IMR-90 (cell line): ENCODE measurements around the gene ZNF485. TPM values are rescaled to one million over a fixed set of nuclear protein-coding genes. Genes with fewer than 3 reads are reported as not detected.

Source experiments
- ATAC-seq: fragments of 200-7000 bp; cut with Tn5 transposase; 2 replicates; pipeline ENCODE4 v1.9.1; 2020; ENCODE audit warnings: low read depth, mild to moderate bottlenecking, moderate library complexity
- BruUV-seq: library from RNA; stranded (reverse); fragments of 400-500 nt; replicated peaks from 2 replicates; lab custom pipeline; 2021; lab: Mats Ljungman, UMichigan
- CTCF ChIA-PET: fragments of 300-600 bp; formaldehyde crosslinking; extraction: SDS; loops from one replicate; lab custom pipeline; 2021; ENCODE audit warnings: antibody characterized with exemption; lab: Yijun Ruan, JAX
- POLR2A ChIA-PET: fragments of 300-600 bp; sonication (Branson Sonifier 250); formaldehyde crosslinking; loops from one replicate; lab custom pipeline; 2022; ENCODE audit warnings: antibody characterized with exemption; ENCODE audit not compliant: unreplicated experiment; lab: Charles Lee
- DNase-seq: peaks from one replicate; pipeline ENCODE4 v3.0.0; 2013
- H2AFZ ChIP-seq: replicated peaks from 2 replicates; pipeline ENCODE3; 2013; ENCODE audit warnings: low read length, mild to moderate bottlenecking; ENCODE audit not compliant: poor library complexity
- H2AK5ac ChIP-seq: 2 replicates; pipeline ENCODE4 v1.6.1; 2013; ENCODE audit warnings: low read depth, low read length, inconsistent platforms
- H2AK9ac ChIP-seq: replicated peaks from 2 replicates; pipeline ENCODE3; 2013; ENCODE audit warnings: mild to moderate bottlenecking, low read depth, low read length, moderate library complexity; ENCODE audit not compliant: poor library complexity
- H2BK120ac ChIP-seq: 2 replicates; pipeline ENCODE4 v1.6.1; 2013; ENCODE audit warnings: low read depth, low read length, inconsistent platforms
- H2BK15ac ChIP-seq: 3 replicates; pipeline ENCODE4 v1.6.1; 2013; ENCODE audit warnings: low read depth, low read length, inconsistent platforms
- H2BK20ac ChIP-seq: 2 replicates; pipeline ENCODE4 v1.6.1; 2013; ENCODE audit warnings: low read depth, mild to moderate bottlenecking, inconsistent platforms, low read length, moderate library complexity
- H2BK5ac ChIP-seq: 2 replicates; pipeline ENCODE4 v1.6.1; 2013; ENCODE audit warnings: mild to moderate bottlenecking, low read depth, low read length, inconsistent platforms; ENCODE audit not compliant: poor library complexity, severe bottlenecking
- H3K14ac ChIP-seq: replicated peaks from 2 replicates; pipeline ENCODE4 v1.6.1; 2013; ENCODE audit warnings: low read depth, low read length, inconsistent platforms
- H3K18ac ChIP-seq: 2 replicates; pipeline ENCODE4 v1.6.1; 2013; ENCODE audit warnings: low read depth, low read length, control low read depth
- H3K23ac ChIP-seq: 2 replicates; pipeline ENCODE4 v1.6.1; 2013; ENCODE audit warnings: low read depth, low read length, inconsistent platforms
- H3K27ac ChIP-seq: 2 replicates; pipeline ENCODE4 v1.5.1; 2013; ENCODE audit warnings: mild to moderate bottlenecking, control low read depth, low read length; ENCODE audit not compliant: insufficient read depth
- H3K27me3 ChIP-seq: 2 replicates; pipeline ENCODE4 v1.6.1; 2013; ENCODE audit warnings: low read length; ENCODE audit not compliant: control insufficient read depth, insufficient read depth
- H3K36me3 ChIP-seq: 2 replicates; pipeline ENCODE4 v1.6.1; 2013; ENCODE audit warnings: low read length, mixed read lengths; ENCODE audit not compliant: control insufficient read depth, insufficient read depth
- H3K4ac ChIP-seq: 2 replicates; pipeline ENCODE4 v1.6.1; 2013; ENCODE audit warnings: low read depth, low read length, inconsistent platforms
- H3K4me1 ChIP-seq: 2 replicates; pipeline ENCODE4 v1.6.1; 2013; ENCODE audit warnings: low read length, mixed read lengths; ENCODE audit not compliant: control insufficient read depth, insufficient read depth
- H3K4me2 ChIP-seq: 2 replicates; pipeline ENCODE4 v1.6.1; 2013; ENCODE audit warnings: low read depth, mild to moderate bottlenecking, control low read depth, low read length, moderate library complexity
- H3K4me3 ChIP-seq: 2 replicates; pipeline ENCODE4 v1.5.1; 2013; ENCODE audit warnings: low read depth, mild to moderate bottlenecking, control low read depth, low read length, moderate library complexity; ENCODE audit not compliant: insufficient read depth
- H3K56ac ChIP-seq: 2 replicates; pipeline ENCODE4 v1.6.1; 2013; ENCODE audit warnings: low read length, inconsistent platforms; ENCODE audit not compliant: insufficient read depth; ENCODE audit errors: extremely low read depth
- H3K79me1 ChIP-seq, 2 experiments: 2 replicates each; pipeline ENCODE4 v1.6.1; 2013; ENCODE audit warnings: low read length in 2 of 2, inconsistent platforms in 1 of 2, low read depth in 1 of 2
- H3K9ac ChIP-seq: 2 replicates; pipeline ENCODE4 v1.6.1; 2013; ENCODE audit warnings: low read depth, low read length, control low read depth
- H3K9me1 ChIP-seq: 2 replicates; pipeline ENCODE4 v1.6.1; 2013; ENCODE audit warnings: low read length, inconsistent platforms; ENCODE audit not compliant: insufficient read depth
- H3K9me3 ChIP-seq: 2 replicates; pipeline ENCODE4 v1.6.1; 2013; ENCODE audit warnings: low read length; ENCODE audit not compliant: control insufficient read depth, insufficient read depth
- H4K20me1 ChIP-seq: 2 replicates; pipeline ENCODE4 v1.6.1; 2013; ENCODE audit warnings: low read length, inconsistent platforms; ENCODE audit not compliant: insufficient read depth
- H4K5ac ChIP-seq: 2 replicates; pipeline ENCODE4 v1.6.1; 2013; ENCODE audit warnings: mild to moderate bottlenecking, low read depth, low read length, control low read depth
- H4K8ac ChIP-seq, 2 experiments: 2 replicates each; pipeline ENCODE4 v1.6.1; 2013; ENCODE audit warnings: low read depth in 2 of 2, low read length in 2 of 2, control low read depth in 1 of 2, inconsistent platforms in 1 of 2
- H4K91ac ChIP-seq: 2 replicates; pipeline ENCODE4 v1.6.1; 2013; ENCODE audit warnings: low read depth, low read length, inconsistent platforms; ENCODE audit not compliant: insufficient read depth
- BHLHE40 ChIP-seq: fragments of 150-350 bp; IDR thresholded peaks from 2 replicates; pipeline ENCODE4 v1.6.1; 2016; ENCODE audit warnings: mild to moderate bottlenecking, low read depth, low read length
- CEBPB ChIP-seq: IDR thresholded peaks from 2 replicates; pipeline ENCODE4 v1.6.1; 2012; ENCODE audit warnings: low read depth, low read length, improper control_type of control experiment
- CHD1 ChIP-seq: IDR thresholded peaks from 2 replicates; pipeline ENCODE4 v1.6.1; 2012; ENCODE audit warnings: low read depth, low read length, improper control_type of control experiment
- CTCF ChIP-seq: conservative IDR thresholded peaks from 2 replicates; pipeline ENCODE4 v1.5.1; 2012; ENCODE audit warnings: mild to moderate bottlenecking, low read depth, low read length, improper control_type of control experiment
- MAFK ChIP-seq: IDR thresholded peaks from 2 replicates; pipeline ENCODE4 v1.6.1; 2012; ENCODE audit warnings: low read depth, low read length, improper control_type of control experiment
- MAZ ChIP-seq: IDR thresholded peaks from 2 replicates; pipeline ENCODE4 v1.6.1; 2012; ENCODE audit warnings: low read depth, mild to moderate bottlenecking, low read length, improper control_type of control experiment, moderate library complexity, borderline replicate concordance
- NFE2L2 ChIP-seq: fragments of 150-350 bp; IDR thresholded peaks from 2 replicates; pipeline ENCODE4 v1.6.1; 2016; ENCODE audit warnings: low read depth, mild to moderate bottlenecking, low read length
- POLR2A ChIP-seq: IDR thresholded peaks from 2 replicates; pipeline ENCODE4 v1.6.1; 2012; ENCODE audit warnings: mild to moderate bottlenecking, low read depth, low read length
- RAD21 ChIP-seq: IDR thresholded peaks from 2 replicates; pipeline ENCODE4 v1.6.1; 2012; ENCODE audit warnings: low read length, improper control_type of control experiment
- WGBS, 2 experiments: methylation state at CpG; one replicate each; pipeline versions ENCODE4 v1.1.5 to v1.1.7; 2013; ENCODE audit warnings: missing lambda C conversion rate in 2 of 2; ENCODE audit not compliant: insufficient read length in 1 of 2; ENCODE audit errors: extremely low coverage in 2 of 2; 5-methylcytosine and 5-hydroxymethylcytosine counted together
- dilution Hi-C: fragments of 300-500 bp; cut with HindIII; formaldehyde crosslinking; loops from one replicate; pipeline ENCODE4 v1.14.3; 2018; ENCODE audit warnings: low sequenced_read_pairs; ENCODE audit not compliant: unreplicated experiment
- in situ Hi-C: fragments of 300-500 bp; cut with MboI; formaldehyde crosslinking; loops from 3 replicates; pipeline ENCODE4 v1.14.3; 2019; ENCODE audit warnings: low sequenced_read_pairs, inconsistent platforms, mixed read lengths
- intact Hi-C: fragments of 100-400 bp; cut with micrococcal nuclease; formaldehyde crosslinking; loops from 2 replicates; pipeline ENCODE4 v1.10.0; 2022
- polyA plus RNA-seq, 3 experiments: library from polyadenylated mRNA; depleted of rRNA; stranded (reverse); fragments of >200 nt; gene quantifications; 2 replicates each; pipeline ENCODE4 v1.2.3, GENCODE V29; 2012; ENCODE audit warnings: low replicate concordance in 1 of 3
- total RNA-seq: library from RNA; depleted of rRNA; stranded (reverse); fragments of >200 nt; gene quantifications from 2 replicates; pipeline ENCODE4 v1.2.3, GENCODE V29; 2012
- TF ChIP-seq, protein P1 (sequence below): fragments of 150-350 bp; IDR thresholded peaks from 2 replicates; pipeline ENCODE4 v1.6.1; 2016; ENCODE audit warnings: low read depth, mild to moderate bottlenecking, low read length, moderate library complexity, borderline replicate concordance

ZNF485 gene
- total and polyA plus RNA-seq, 2 of the 4 experiments (the other 2 are of a cell fraction) = 1.0 to 2.2 TPM

DNA sequence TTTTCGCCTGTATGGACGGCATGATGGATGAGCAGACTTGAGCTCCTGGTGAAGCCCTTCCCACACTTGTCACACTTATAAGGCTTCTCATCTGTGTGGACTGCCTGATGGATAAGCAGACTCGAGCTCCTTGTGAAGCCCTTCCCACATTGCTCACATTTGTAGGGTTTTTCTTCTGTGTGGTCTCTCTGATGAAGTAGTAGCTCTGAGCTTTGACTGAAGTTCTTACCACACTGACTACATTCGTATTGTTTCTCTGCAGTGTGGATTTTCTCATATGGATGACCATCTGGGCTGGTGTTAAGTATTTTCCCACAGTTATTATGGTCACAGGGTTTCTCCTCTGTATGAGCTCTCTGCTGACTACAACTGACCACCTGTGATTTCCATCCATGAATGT is 49.0 kb upstream of the ZNF485 start:
- CTCF ChIA-PET = no interaction called here
- H3K4me2 ChIP-seq = no peak overlapping the region
- intact Hi-C loops = no loop called here

More for the DNA sequence above, 49.0 kb upstream of the ZNF485 start:
- no peak for TF ChIP-seq MAZ
- TF ChIP-seq CHD1 = no peak
- no peak for TF ChIP-seq CEBPB
- no peak for TF ChIP-seq BHLHE40
- TF ChIP-seq MAFK = no peak
- TF ChIP-seq POLR2A = no peak
- TF ChIP-seq NFE2L2 = no peak
- TF ChIP-seq CTCF = no peak
- TF ChIP-seq RAD21 = no peak
- TF ChIP-seq, protein P1, sequence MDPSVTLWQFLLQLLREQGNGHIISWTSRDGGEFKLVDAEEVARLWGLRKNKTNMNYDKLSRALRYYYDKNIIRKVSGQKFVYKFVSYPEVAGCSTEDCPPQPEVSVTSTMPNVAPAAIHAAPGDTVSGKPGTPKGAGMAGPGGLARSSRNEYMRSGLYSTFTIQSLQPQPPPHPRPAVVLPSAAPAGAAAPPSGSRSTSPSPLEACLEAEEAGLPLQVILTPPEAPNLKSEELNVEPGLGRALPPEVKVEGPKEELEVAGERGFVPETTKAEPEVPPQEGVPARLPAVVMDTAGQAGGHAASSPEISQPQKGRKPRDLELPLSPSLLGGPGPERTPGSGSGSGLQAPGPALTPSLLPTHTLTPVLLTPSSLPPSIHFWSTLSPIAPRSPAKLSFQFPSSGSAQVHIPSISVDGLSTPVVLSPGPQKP = no peak
- ATAC-seq = no peak
- Histone ChIP-seq H3K9ac (no peak overlapping the region), H4K5ac (no peak overlapping the region), H3K4me1 (no peaks in the 10 kb centered on the region), H2AK9ac (no peak overlapping the region), H3K27ac (no peak overlapping the region), H3K9me1 (no peaks in the 10 kb centered on the region), H4K91ac (no peak overlapping the region), H3K36me3 (peaks cover 14% of the 10 kb centered on the region), H2AK5ac (no peak overlapping the region), H3K23ac (no peak overlapping the region), H2BK5ac (no peak overlapping the region), H3K4ac (no peak overlapping the region), H2BK120ac (no peak overlapping the region), H3K4me3 (no peak overlapping the region), H4K8ac (no peak overlapping the region), H3K9me3 (peaks cover 19% of the 10 kb centered on the region), H3K56ac (no peak overlapping the region), H2AFZ (no peak overlapping the region), H3K27me3 (no peaks in the 10 kb centered on the region), H3K18ac (no peak overlapping the region), H3K14ac (no peak overlapping the region), H2BK20ac (no peak overlapping the region), H3K79me1 (no peaks in the 10 kb centered on the region; a peak in 1 of 4 replicates), H2BK15ac (no peak overlapping the region), H4K20me1 (no peaks in the 10 kb centered on the region)
- POLR2A ChIA-PET = no interaction called here
- DNase-seq = no peak
- no CpG with 5 or more reads among the region's 4 CpGs for WGBS, 2 experiments
- in situ Hi-C loops (no loop called here), dilution Hi-C loops (no loop called here)
- BruUV-seq = no TSS peak
